K562 (cell line): ENCODE results near the gene CBFA2T3. TPM values are rescaled to one million over a fixed set of nuclear protein-coding genes. Genes with fewer than 3 reads are reported as not detected.

ENCODE experiments used
- ATAC-seq: fragments of 200-7000 bp; cut with Tn5 transposase; 3 replicates; pipeline ENCODE4 v1.9.1; 2020; ENCODE audit warnings: moderate library complexity
- BruUV-seq: library from RNA; stranded (reverse); fragments of 400-500 nt; replicated peaks from 2 replicates; lab custom pipeline; 2021; lab: Mats Ljungman, UMichigan
- CTCF ChIA-PET: fragments of 300-600 bp; formaldehyde crosslinking; extraction: SDS; loops from one replicate; lab custom pipeline; 2021; ENCODE audit warnings: low intra/inter-chr PET ratio; lab: Yijun Ruan, JAX
- POLR2A ChIA-PET: fragments of 300-600, 350-650 bp; sonication (Branson Sonifier 250); formaldehyde crosslinking; extraction: SDS; loops from one replicate; lab custom pipeline; 2021; ENCODE audit warnings: antibody characterized with exemption, inconsistent platforms; lab: Yijun Ruan, JAX
- DNase-seq, 4 experiments: peaks; one replicate each; pipeline versions ENCODE4 v3.0.0 to v3.0.0-alpha.2; 2011 to 2018; ENCODE audit warnings: low spot score in 3 of 4, mixed read lengths in 3 of 4; ENCODE audit errors: extremely low read depth in 1 of 4
- FAIRE-seq: peaks from 2 replicates; lab custom pipeline; 2011; peaks lifted over from hg19 to GRCh38; lab: Jason Lieb, UNC
- H2AFZ ChIP-seq: 2 replicates; pipeline ENCODE4 v1.6.0; 2011; ENCODE audit warnings: low read depth, low read length, control low read depth, inconsistent platforms
- H3K27ac ChIP-seq: fragments of 200-600 bp; 3 replicates; pipeline ENCODE4 v1.8.0; 2011; ENCODE audit warnings: low read depth, mild to moderate bottlenecking, control low read depth, inconsistent platforms, low read length, moderate library complexity, mixed read lengths; ENCODE audit errors: extremely low read depth
- H3K27me3 ChIP-seq, 2 experiments: fragments of 300-600 bp in 1 of 2; 2 replicates in 1 of 2; 3 replicates in 1 of 2; pipeline versions ENCODE4 v1.6.0 to v1.8.0; 2011; ENCODE audit warnings: inconsistent platforms in 2 of 2, low read length in 2 of 2, mild to moderate bottlenecking in 1 of 2, mixed read lengths in 1 of 2, moderate library complexity in 1 of 2; ENCODE audit not compliant: control insufficient read depth in 2 of 2, insufficient read depth in 2 of 2
- H3K36me3 ChIP-seq: fragments of 300-600 bp; 3 replicates; pipeline ENCODE4 v1.8.0; 2011; ENCODE audit warnings: mild to moderate bottlenecking, low read length, inconsistent platforms; ENCODE audit not compliant: control insufficient read depth, insufficient read depth
- H3K4me1 ChIP-seq, 2 experiments: fragments of 200-600 bp in 1 of 2; replicated peaks in 1 of 2; 2 replicates in 1 of 2; 3 replicates in 1 of 2; pipeline versions ENCODE4 v1.5.1 to v1.8.0; 2011; ENCODE audit warnings: inconsistent platforms in 2 of 2, low read length in 2 of 2, mild to moderate bottlenecking in 1 of 2, mixed read lengths in 1 of 2, moderate library complexity in 1 of 2; ENCODE audit not compliant: control insufficient read depth in 2 of 2, insufficient read depth in 2 of 2
- H3K4me2 ChIP-seq: 2 replicates; pipeline ENCODE4 v1.6.1; 2011; ENCODE audit warnings: low read length, control low read depth, inconsistent platforms, mixed read lengths; ENCODE audit not compliant: insufficient read depth
- H3K4me3 ChIP-seq: fragments of 200-600 bp; sonication (generic), shearing (Covaris generic); 2 replicates; pipeline ENCODE4 v1.5.1; 2016; ENCODE audit warnings: control low read depth, inconsistent platforms
- H3K79me2 ChIP-seq: fragments of 200-600 bp; 3 replicates; pipeline ENCODE4 v1.8.0; 2011; ENCODE audit warnings: low read length, inconsistent platforms; ENCODE audit not compliant: control insufficient read depth, insufficient read depth
- H3K9ac ChIP-seq, 2 experiments: 2 replicates each; pipeline versions ENCODE4 v1.6.0 to v1.6.1; 2011; ENCODE audit warnings: low read depth in 2 of 2, low read length in 2 of 2, control low read depth in 1 of 2, inconsistent platforms in 1 of 2, mild to moderate bottlenecking in 1 of 2, mixed read lengths in 1 of 2; ENCODE audit not compliant: insufficient read depth in 1 of 2
- H3K9me1 ChIP-seq: one replicate; pipeline ENCODE4 v1.6.0; 2011; ENCODE audit warnings: inconsistent platforms, mild to moderate bottlenecking, low read length, moderate library complexity; ENCODE audit not compliant: control insufficient read depth, insufficient read depth
- H3K9me3 ChIP-seq: replicated peaks from 2 replicates; pipeline ENCODE4 v1.5.1; 2011; ENCODE audit warnings: low read depth, low read length, inconsistent platforms; ENCODE audit not compliant: control insufficient read depth, insufficient read depth
- H4K20me1 ChIP-seq: replicated peaks from 2 replicates; pipeline ENCODE4 v1.6.1; 2011; ENCODE audit warnings: low read length, inconsistent platforms, mixed read lengths; ENCODE audit not compliant: control insufficient read depth, insufficient read depth
- BRF1 ChIP-seq: IDR thresholded peaks from 3 replicates; pipeline ENCODE4 v1.6.1; 2011; ENCODE audit warnings: borderline replicate concordance, mild to moderate bottlenecking; ENCODE audit not compliant: insufficient read length; ENCODE audit errors: extremely low read depth
- EP300 ChIP-seq: IDR thresholded peaks from 2 replicates; pipeline ENCODE4 v1.6.1; 2012; ENCODE audit warnings: low read length, improper control_type of control experiment
- ETV6 ChIP-seq, 3 experiments: fragments of 150-350 bp in 1 of 3; sonication (generic) in 1 of 3; formaldehyde crosslinking in 1 of 3; IDR thresholded peaks; 2 replicates each; pipeline versions ENCODE4 v1.6.1 to v1.8.0; 2014 to 2022; ENCODE audit warnings: borderline replicate concordance in 2 of 3, low read depth in 2 of 3, antibody characterized with exemption in 1 of 3, low read length in 1 of 3, mild to moderate bottlenecking in 1 of 3, missing genetic modification reagents in 1 of 3
- EZH2 ChIP-seq: IDR thresholded peaks from 2 replicates; pipeline ENCODE4 v1.6.1; 2012; ENCODE audit warnings: low read depth, mild to moderate bottlenecking, inconsistent platforms, low read length, borderline replicate concordance
- HMBOX1 ChIP-seq: sonication (generic); IDR thresholded peaks from 2 replicates; pipeline ENCODE4 v1.6.1; 2016
- NFATC3 ChIP-seq: fragments of 450-650 bp; IDR thresholded peaks from 2 replicates; pipeline ENCODE4 v1.6.1; 2017; ENCODE audit warnings: mild to moderate bottlenecking
- NFE2L1 ChIP-seq: fragments of 450-650 bp; IDR thresholded peaks from 2 replicates; pipeline ENCODE4 v1.6.1; 2016; ENCODE audit warnings: missing genetic modification characterization, low read depth, mild to moderate bottlenecking, missing compliant biosample characterization, moderate library complexity, borderline replicate concordance
- NFYB ChIP-seq: IDR thresholded peaks from 2 replicates; pipeline ENCODE4 v1.6.1; 2011; ENCODE audit warnings: mild to moderate bottlenecking, moderate library complexity; ENCODE audit not compliant: insufficient read length; ENCODE audit errors: extremely low read depth
- PCBP1 ChIP-seq: fragments of 200-400 bp; formaldehyde crosslinking; IDR thresholded peaks from 2 replicates; pipeline ENCODE4 v1.6.1; 2018; ENCODE audit warnings: mild to moderate bottlenecking, low read depth, low read length; ENCODE audit not compliant: poor library complexity, severe bottlenecking
- POLR2G ChIP-seq: fragments of 200-400 bp; formaldehyde crosslinking; IDR thresholded peaks from 2 replicates; pipeline ENCODE4 v1.6.1; 2017; ENCODE audit warnings: low read depth, mild to moderate bottlenecking, antibody characterized with exemption, low read length, moderate library complexity
- RBM22 ChIP-seq: fragments of 200-400 bp; formaldehyde crosslinking; IDR thresholded peaks from 2 replicates; pipeline ENCODE4 v1.6.1; 2018; ENCODE audit warnings: low read length, low read depth; ENCODE audit not compliant: poor library complexity, severe bottlenecking
- TFE3 ChIP-seq: fragments of 450-650 bp; formaldehyde crosslinking; IDR thresholded peaks from 2 replicates; pipeline ENCODE4 v1.4.0; 2020; ENCODE audit warnings: mild to moderate bottlenecking, mixed read lengths
- ZBTB7A ChIP-seq: IDR thresholded peaks from 2 replicates; pipeline ENCODE4 v1.6.1; 2011; ENCODE audit warnings: low read depth, mild to moderate bottlenecking, low read length, moderate library complexity, borderline replicate concordance; ENCODE audit not compliant: control insufficient read depth
- WGBS: fragments of 100-300 bp; shearing (Covaris generic); methylation state at CpG from one replicate; pipeline ENCODE4 v1.1.6; 2016; ENCODE audit warnings: low coverage, mixed read lengths; ENCODE audit not compliant: insufficient coverage; ENCODE audit errors: missing lambda C conversion rate; 5-methylcytosine and 5-hydroxymethylcytosine counted together
- in situ Hi-C: fragments of 300-500 bp; cut with MboI; formaldehyde crosslinking; loops from 4 replicates; pipeline ENCODE4 v1.15.0; 2018; ENCODE audit warnings: inconsistent platforms, mixed read lengths
- intact Hi-C: fragments of 100-400 bp; cut with micrococcal nuclease; formaldehyde crosslinking; loops from 2 replicates; pipeline ENCODE4 v1.14.2; 2022
- polyA plus RNA-seq, 8 experiments: library from polyadenylated mRNA; depleted of rRNA in 4 of 8; stranded (reverse) in 5 of 8; unstranded in 3 of 8; fragments of >200 nt; fragmentation: Nextera tagmentation in 2 of 8; fragmentation: Illumina TruSeq in 1 of 8; extraction: Ambion mirVana in 2 of 8; extraction: Trizol in 1 of 8; gene quantifications; 2 replicates each; pipeline versions ENCODE4 v1.2.1 to v1.2.3, GENCODE V29; 2011 to 2014; ENCODE audit warnings: inconsistent platforms in 1 of 8, missing spikeins in 1 of 8
- total RNA-seq, 7 experiments: library from RNA; depleted of rRNA in 6 of 7; stranded (reverse); fragments of >200 nt in 6 of 7; fragmentation: Illumina TruSeq in 2 of 7; extraction: Trizol in 2 of 7; gene quantifications; 2 replicates each; pipeline versions ENCODE4 v1.2.1 to v1.2.3, GENCODE V29; 2011 to 2021; ENCODE audit warnings: low replicate concordance in 1 of 7
- TF ChIP-seq, protein P1 (sequence below): fragments of 450-650 bp; IDR thresholded peaks from 2 replicates; pipeline ENCODE4 v1.6.1; 2014; ENCODE audit warnings: low read depth, mild to moderate bottlenecking, moderate library complexity, borderline replicate concordance

Gene CBFA2T3
- total and polyA plus RNA-seq, 9 of the 15 experiments (the other 6 are each of a cell fraction or from before 2014, with no cell fraction given), result 2.3 to 145 (median 6.7) TPM

- TF ChIP-seq, protein P1, sequence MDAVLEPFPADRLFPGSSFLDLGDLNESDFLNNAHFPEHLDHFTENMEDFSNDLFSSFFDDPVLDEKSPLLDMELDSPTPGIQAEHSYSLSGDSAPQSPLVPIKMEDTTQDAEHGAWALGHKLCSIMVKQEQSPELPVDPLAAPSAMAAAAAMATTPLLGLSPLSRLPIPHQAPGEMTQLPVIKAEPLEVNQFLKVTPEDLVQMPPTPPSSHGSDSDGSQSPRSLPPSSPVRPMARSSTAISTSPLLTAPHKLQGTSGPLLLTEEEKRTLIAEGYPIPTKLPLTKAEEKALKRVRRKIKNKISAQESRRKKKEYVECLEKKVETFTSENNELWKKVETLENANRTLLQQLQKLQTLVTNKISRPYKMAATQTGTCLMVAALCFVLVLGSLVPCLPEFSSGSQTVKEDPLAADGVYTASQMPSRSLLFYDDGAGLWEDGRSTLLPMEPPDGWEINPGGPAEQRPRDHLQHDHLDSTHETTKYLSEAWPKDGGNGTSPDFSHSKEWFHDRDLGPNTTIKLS, result no peak
- TF ChIP-seq, all 486 proteins: peak for 27
These were observed 106.2 kb downstream of the CBFA2T3 start (continued) for GRCh38 chr16:88870608-88871348.

DNA sequence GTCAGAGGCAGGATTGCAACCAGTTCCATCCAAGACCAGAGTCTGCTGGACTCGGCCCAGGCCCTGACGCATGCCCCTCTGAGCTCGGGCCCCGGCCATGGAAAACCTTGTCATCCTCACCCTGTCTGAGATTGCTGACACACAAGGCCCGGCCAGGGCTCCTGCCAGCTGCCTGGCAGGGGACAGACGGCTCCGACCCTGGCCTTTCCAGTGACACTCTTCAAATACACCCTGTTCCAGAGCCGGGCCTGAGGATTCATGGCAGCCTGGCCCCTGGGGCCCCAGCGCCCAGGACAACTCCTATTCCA is 107.4 kb downstream of the CBFA2T3 start:
- ATAC-seq, result no peak
- no peak overlapping the region for H3K27ac ChIP-seq
- 75% methylated on average over 9 of the region's 9 CpGs for WGBS
- H3K9ac ChIP-seq, result no peak overlapping the region
- H3K4me2 ChIP-seq, result no peak overlapping the region
- peak; percentile 94 for TF ChIP-seq RBM22
- TF ChIP-seq NFE2L1 (tag), result no peak
- TF ChIP-seq EP300, result no peak
- no peak for TF ChIP-seq NFYB
- TF ChIP-seq TFE3, result no peak
- no peak for TF ChIP-seq ETV6 (IDR thresholded peaks at IDR 0.05; ENCODE audit: borderline replicate concordance in 1 of 2, low read depth in 2 of 2, low read length in 1 of 2)
- no peak for TF ChIP-seq ETV6 (CRISPR knock-in tag; IDR thresholded peaks at IDR 0.05; ENCODE audit: borderline replicate concordance)
- no peak for TF ChIP-seq NFATC3
- peak; percentile 37 for TF ChIP-seq PCBP1
- TF ChIP-seq EZH2, result no peak
- no peak for TF ChIP-seq HMBOX1
- no peak for TF ChIP-seq ZBTB7A
- TF ChIP-seq POLR2G, result peak; percentile 84
- TF ChIP-seq BRF1, result no peak
- no peaks in the 10 kb centered on the region for H3K27me3 ChIP-seq
- in situ Hi-C loops, result no loop called here
- H3K9me3 ChIP-seq, result no peaks in the 10 kb centered on the region
- H2AFZ ChIP-seq, result no peak overlapping the region
- BruUV-seq, result no TSS peak
- ChIA-PET POLR2A (interaction anchor here (0.9 to 1.1 kb wide), 2 partner anchors 16 to 116 kb away, joined by 3 read pairs; no protein-coding TSS in a partner anchor), CTCF (no interaction called here)
- FAIRE-seq, result no peak
- peaks cover 9% of the 10 kb centered on the region for H3K9me1 ChIP-seq
- no peak overlapping the region for H3K4me3 ChIP-seq
- H3K79me2 ChIP-seq, result no peaks in the 10 kb centered on the region
- H3K36me3 ChIP-seq, result peaks cover 7% of the 10 kb centered on the region; the same call in 1 of the 3 replicates
- H4K20me1 ChIP-seq, result peaks cover 11% of the 10 kb centered on the region; the same call in 1 of the 2 replicates
- peaks cover 14 to 84% of the 10 kb centered on the region in 2 experiments; a peak in 4 of 5 replicates for H3K4me1 ChIP-seq
- intact Hi-C loops, result no loop called here
- DNase-seq, result no peak
